GM12878 (cell line): ENCODE data around the gene RPS6KA5. TPM values are rescaled to one million over a fixed set of nuclear protein-coding genes. Genes with fewer than 3 reads are reported as not detected.
A peak's percentile ranks its signal among the peaks of the same experiment; 100 is the strongest.

Source experiments
- ATAC-seq: fragments of 200-7000 bp; cut with Tn5 transposase; 3 replicates; pipeline ENCODE4 v1.9.1; 2020; ENCODE audit warnings: mild to moderate bottlenecking, moderate library complexity
- BruUV-seq: library from RNA; stranded (reverse); fragments of 400-500 nt; replicated peaks from 2 replicates; lab custom pipeline; 2021; lab: Mats Ljungman, UMichigan
- CTCF ChIA-PET: fragments of 300-600 bp; sonication (Branson Sonifier 250); formaldehyde crosslinking; extraction: SDS; loops from one replicate; lab custom pipeline; 2021; ENCODE audit warnings: inconsistent platforms; lab: Yijun Ruan, JAX
- POLR2A ChIA-PET: fragments of 350-600 bp; formaldehyde crosslinking; extraction: SDS; loops from one replicate; lab custom pipeline; 2021; ENCODE audit warnings: inconsistent platforms; lab: Charles Lee
- RAD21 ChIA-PET: fragments of 300-600 bp; sonication (Branson Sonifier 250); formaldehyde crosslinking; loops from one replicate; lab custom pipeline; 2023; ENCODE audit warnings: antibody characterized with exemption; ENCODE audit not compliant: unreplicated experiment; lab: Charles Lee
- SMC1A ChIA-PET: fragments of 300-600 bp; sonication (Branson Sonifier 250); formaldehyde crosslinking; loops from one replicate; lab custom pipeline; 2023; ENCODE audit not compliant: unreplicated experiment, uncharacterized antibody; lab: Charles Lee
- DNase-seq: peaks from one replicate; pipeline ENCODE4 v3.0.0-alpha.2; 2011; ENCODE audit warnings: low read depth, low spot score
- FAIRE-seq: peaks from 3 replicates; lab custom pipeline; 2011; peaks lifted over from hg19 to GRCh38; lab: Jason Lieb, UNC
- H2AFZ ChIP-seq: 2 replicates; pipeline ENCODE4 v1.6.0; 2011; ENCODE audit warnings: low read depth, low read length, control low read depth; ENCODE audit not compliant: control insufficient read depth
- H3K27ac ChIP-seq: 2 replicates; pipeline ENCODE4 v1.5.1; 2011; ENCODE audit warnings: control low read depth; ENCODE audit not compliant: control insufficient read depth, insufficient read depth
- H3K27me3 ChIP-seq, 2 experiments: replicated peaks in 1 of 2; 2 replicates each; pipeline versions ENCODE4 v1.6.0 to v1.6.1; 2011; ENCODE audit warnings: low read length in 1 of 2; ENCODE audit not compliant: control insufficient read depth in 2 of 2, insufficient read depth in 2 of 2
- H3K36me3 ChIP-seq, 2 experiments: 2 replicates each; pipeline ENCODE4 v1.5.1; 2011; ENCODE audit warnings: low read length in 1 of 2; ENCODE audit not compliant: control insufficient read depth in 2 of 2, insufficient read depth in 2 of 2
- H3K4me1 ChIP-seq: 2 replicates; pipeline ENCODE4 v1.6.1; 2011; ENCODE audit warnings: mild to moderate bottlenecking, low read length, moderate library complexity, mixed read lengths; ENCODE audit not compliant: control insufficient read depth, insufficient read depth
- H3K4me2 ChIP-seq: 2 replicates; pipeline ENCODE4 v1.6.0; 2011; ENCODE audit warnings: control low read depth; ENCODE audit not compliant: control insufficient read depth, insufficient read depth
- H3K4me3 ChIP-seq: fragments of 200-600 bp; sonication (generic); 2 replicates; pipeline ENCODE4 v1.5.1; 2016
- H3K79me2 ChIP-seq: 2 replicates; pipeline ENCODE4 v1.6.0; 2011; ENCODE audit warnings: low read length; ENCODE audit not compliant: control insufficient read depth, insufficient read depth
- H3K9ac ChIP-seq: 2 replicates; pipeline ENCODE4 v1.8.0; 2011; ENCODE audit warnings: low read length, control low read depth, mixed read lengths; ENCODE audit not compliant: control insufficient read depth, insufficient read depth
- H3K9me3 ChIP-seq: replicated peaks from 3 replicates; pipeline ENCODE4 v1.5.1; 2011; ENCODE audit warnings: mild to moderate bottlenecking, low read length; ENCODE audit not compliant: control insufficient read depth, insufficient read depth
- H4K20me1 ChIP-seq: 2 replicates; pipeline ENCODE4 v1.6.0; 2011; ENCODE audit not compliant: control insufficient read depth, insufficient read depth
- CHD2 ChIP-seq: IDR thresholded peaks from 2 replicates; pipeline ENCODE4 v1.6.1; 2011; ENCODE audit warnings: low read depth, low read length, improper control_type of control experiment, borderline replicate concordance
- CUX1 ChIP-seq: IDR thresholded peaks from 2 replicates; pipeline ENCODE4 v1.6.1; 2012; ENCODE audit warnings: improper control_type of control experiment, low read depth, low read length; ENCODE audit not compliant: insufficient replicate concordance
- ESRRA ChIP-seq: IDR thresholded peaks from 2 replicates; pipeline ENCODE4 v1.6.1; 2012; ENCODE audit warnings: mild to moderate bottlenecking, low read length, improper control_type of control experiment
- ETV6 ChIP-seq, 2 experiments: fragments of 450-650 bp in 1 of 2; IDR thresholded peaks in 1 of 2; conservative IDR thresholded peaks in 1 of 2; 2 replicates each; pipeline ENCODE4 v1.6.1; 2014; ENCODE audit warnings: antibody characterized with exemption in 1 of 2, borderline replicate concordance in 1 of 2, low read depth in 1 of 2, mild to moderate bottlenecking in 1 of 2, moderate library complexity in 1 of 2
- FOXK2 ChIP-seq: fragments of 450-650 bp; IDR thresholded peaks from 2 replicates; pipeline ENCODE4 v1.6.1; 2017; ENCODE audit warnings: mild to moderate bottlenecking, moderate library complexity
- MYC ChIP-seq: IDR thresholded peaks from 2 replicates; pipeline ENCODE4 v1.6.1; 2011; ENCODE audit warnings: mild to moderate bottlenecking, low read length, moderate library complexity, inconsistent platforms; ENCODE audit not compliant: insufficient read depth, insufficient replicate concordance, insufficient read length, severe bottlenecking
- NFYA ChIP-seq: IDR thresholded peaks from 2 replicates; pipeline ENCODE4 v1.6.1; 2011; ENCODE audit warnings: low read depth, mild to moderate bottlenecking, low read length, improper control_type of control experiment, borderline replicate concordance
- RAD51 ChIP-seq: fragments of 450-650 bp; IDR thresholded peaks from 2 replicates; pipeline ENCODE4 v1.6.1; 2016; ENCODE audit warnings: moderate library complexity, mild to moderate bottlenecking, inconsistent platforms
- TCF7 ChIP-seq: IDR thresholded peaks from 2 replicates; pipeline ENCODE4 v1.6.1; 2014; ENCODE audit warnings: antibody characterized with exemption, borderline replicate concordance
- ZSCAN29 ChIP-seq: fragments of 450-650 bp; IDR thresholded peaks from 2 replicates; pipeline ENCODE4 v1.6.1; 2017; ENCODE audit warnings: mild to moderate bottlenecking, moderate library complexity
- WGBS: methylation state at CpG from one replicate; pipeline ENCODE4 v1.1.6; 2016; ENCODE audit warnings: low lambda C conversion rate; ENCODE audit not compliant: insufficient replicate concordance, insufficient coverage; ENCODE audit errors: missing lambda C conversion rate; 5-methylcytosine and 5-hydroxymethylcytosine counted together
- in situ Hi-C: fragments of 300-500 bp; cut with MboI; formaldehyde crosslinking; loops from 9 replicates; pipeline ENCODE4 v1.14.3; 2018; ENCODE audit warnings: mixed read lengths
- intact Hi-C: fragments of 100-400 bp; cut with micrococcal nuclease; formaldehyde crosslinking; loops from one replicate; pipeline ENCODE4 v1.14.2; 2022; ENCODE audit not compliant: unreplicated experiment
- polyA plus RNA-seq, 11 experiments: library from polyadenylated mRNA; depleted of rRNA in 4 of 11; unstranded in 6 of 11; stranded (reverse) in 5 of 11; fragments of >200 nt; fragmentation: Nextera tagmentation in 4 of 11; fragmentation: Illumina TruSeq in 1 of 11; extraction: Ambion mirVana in 4 of 11; extraction: Trizol in 1 of 11; gene quantifications; 1 replicate in 1 of 11; 2 replicates in 10 of 11; pipeline versions ENCODE4 v1.2.1 to v1.2.3, GENCODE V29; 2011 to 2016; ENCODE audit warnings: inconsistent platforms in 2 of 11, missing spikeins in 2 of 11, low read depth in 1 of 11
- total RNA-seq, 4 experiments: library from RNA; depleted of rRNA in 3 of 4; stranded (reverse); fragments of >200 nt in 3 of 4; fragmentation: Illumina TruSeq in 1 of 4; extraction: Trizol in 1 of 4; gene quantifications; 2 replicates each; pipeline versions ENCODE4 v1.2.1 to v1.2.3, GENCODE V29; 2013 to 2021

RPS6KA5 gene
- total and polyA plus RNA-seq, 10 of the 15 experiments (the other 5 are each of a cell fraction or from before 2014, with no cell fraction given), result 1.4 to 7.0 (median 3.7) TPM

GRCh38 chr14:91046488-91047072 is 13.9 kb downstream of the RPS6KA5 start:
- peak; percentile 49 for FAIRE-seq

More at GRCh38 chr14:91046488-91047072, 13.9 kb downstream of the RPS6KA5 start:
- BruUV-seq, result no TSS peak
- Histone ChIP-seq H4K20me1 (no peaks in the 10 kb centered on the region), H2AFZ (no peak overlapping the region), H3K4me2 (no peak overlapping the region), H3K27ac (no peak overlapping the region), H3K4me3 (no peak overlapping the region), H3K4me1 (no peaks in the 10 kb centered on the region), H3K27me3 (no peaks in the 10 kb centered on the region), H3K9ac (no peak overlapping the region), H3K79me2 (no peaks in the 10 kb centered on the region), H3K36me3 (no peaks in the 10 kb centered on the region), H3K9me3 (no peaks in the 10 kb centered on the region)
- 52% methylated on average over 7 of the region's 7 CpGs for WGBS
- in situ Hi-C loops, result no loop called here
- TF ChIP-seq ZSCAN29, result no peak
- TF ChIP-seq ETV6 (conservative IDR thresholded peaks at IDR 0.05 in 1 of 2, IDR thresholded peaks at IDR 0.05 in 1 of 2; ENCODE audit: borderline replicate concordance in 1 of 2, low read depth in 1 of 2), result no peak
- no peak for TF ChIP-seq FOXK2
- no peak for TF ChIP-seq RAD51
- no peak for TF ChIP-seq NFYA
- no peak for TF ChIP-seq TCF7
- TF ChIP-seq CHD2, result no peak
- no peak for TF ChIP-seq CUX1
- TF ChIP-seq ESRRA, result no peak
- TF ChIP-seq MYC, result no peak
- ChIA-PET SMC1A (interaction anchor here (1.0 to 2.4 kb wide), 2 partner anchors 12 to 32 kb away, joined by 4 to 16 read pairs; no protein-coding TSS in a partner anchor), CTCF (interaction anchor here (1.1 kb wide), 1 partner anchor 93 kb away, joined by 3 read pairs; no protein-coding TSS in a partner anchor), POLR2A (no interaction called here), RAD21 (interaction anchor here (2.4 kb wide), 1 partner anchor 12 kb away, joined by 7 read pairs; no protein-coding TSS in a partner anchor)
- DNase-seq, result no peak
- intact Hi-C loops, result no loop called here
- no peak for ATAC-seq
